Kidney epithelial cell (primary cell): ENCODE results near the gene SNX5. TPM values are rescaled to one million over a fixed set of nuclear protein-coding genes. Genes with fewer than 3 reads are reported as not detected.

Experiments used
- DNase-seq: peaks from one replicate; pipeline ENCODE4 v3.0.0-alpha.2; 2010; ENCODE audit warnings: low read depth
- H3K27me3 ChIP-seq: 2 replicates; pipeline ENCODE4 v1.6.0; 2011; ENCODE audit warnings: low read length; ENCODE audit not compliant: control insufficient read depth, insufficient read depth
- H3K36me3 ChIP-seq: 2 replicates; pipeline ENCODE4 v1.5.1; 2011; ENCODE audit warnings: low read length; ENCODE audit not compliant: control insufficient read depth, insufficient read depth
- H3K4me3 ChIP-seq: 2 replicates; pipeline ENCODE4 v1.5.1; 2011; ENCODE audit warnings: low read depth, mild to moderate bottlenecking, control low read depth, low read length
- CTCF ChIP-seq: IDR thresholded peaks from 2 replicates; pipeline ENCODE4 v1.5.1; 2011; ENCODE audit warnings: mild to moderate bottlenecking, moderate library complexity, low read length, control low read depth, inconsistent platforms; ENCODE audit not compliant: insufficient read depth, poor library complexity, severe bottlenecking
- total RNA-seq: library from RNA; depleted of rRNA; stranded (reverse); fragments of >200 nt; gene quantifications from 2 replicates; pipeline ENCODE4 v1.2.3, GENCODE V29; 2015

Gene SNX5
- total RNA-seq, 1 donor from 2014 or later, result 80.8 TPM

GRCh38 chr20:17944854-17945474 lies 23.6 kb downstream of the SNX5 start:
- H3K4me3 ChIP-seq, result no peak overlapping the region
- peaks cover 5% of the 10 kb centered on the region for H3K36me3 ChIP-seq
- H3K27me3 ChIP-seq, result no peaks in the 10 kb centered on the region
- no peak for TF ChIP-seq CTCF
- no peak for DNase-seq

GRCh38 chr20:17943343-17943742 lies 25.3 kb downstream of the SNX5 start:
- no peak overlapping the region for H3K4me3 ChIP-seq
- no peaks in the 10 kb centered on the region for H3K27me3 ChIP-seq
- peaks cover 4% of the 10 kb centered on the region for H3K36me3 ChIP-seq
- no peak for DNase-seq
- no peak for TF ChIP-seq CTCF

GRCh38 chr20:17941826-17942196 lies 26.8 kb downstream of the SNX5 start:
- no peak overlapping the region for H3K4me3 ChIP-seq
- no peaks in the 10 kb centered on the region for H3K27me3 ChIP-seq
- peaks cover 4% of the 10 kb centered on the region for H3K36me3 ChIP-seq
- no peak for DNase-seq
- TF ChIP-seq CTCF, result no peak

GRCh38 chr20:17941087-17941825 lies 27.3 kb downstream of the SNX5 start:
- Histone ChIP-seq H3K36me3 (peaks cover 4% of the 10 kb centered on the region), H3K27me3 (no peaks in the 10 kb centered on the region), H3K4me3 (no peak overlapping the region)
- DNase-seq, result no peak
- no peak for TF ChIP-seq CTCF

- no peak for DNase-seq
- Histone ChIP-seq H3K36me3 (peaks cover 2% of the 10 kb centered on the region), H3K4me3 (no peak overlapping the region), H3K27me3 (no peaks in the 10 kb centered on the region)
- TF ChIP-seq CTCF, result no peak
Observed at GRCh38 chr20:17940224-17940971, 28.2 kb downstream of the SNX5 start.
